Measurements from ENCODE around the gene POU2F2. TPM values are rescaled to one million over a fixed set of nuclear protein-coding genes. Genes with fewer than 3 reads are reported as not detected.

The POU2F2 gene
- total RNA-seq, 1 experiment from 2014 or later = 6.0 TPM

GRCh38 chr19:42078538-42079275 lies 53.5 kb downstream of the POU2F2 start:
- H3K27me3 Mint-ChIP-seq (ENCODE audit: low read depth) = no peaks in the 10 kb centered on the region
- H3K4me1 Mint-ChIP-seq = peaks cover 30% of the 10 kb centered on the region
- DNase-seq (ENCODE audit: low spot score) (no peak), ATAC-seq (no peak)
- H3K4me3 Mint-ChIP-seq = peak overlapping the region; percentile 93
- H3K9me3 Mint-ChIP-seq = no peaks in the 10 kb centered on the region
- TF ChIP-seq ZNF423 (CRISPR knock-in tag; IDR thresholded peaks at IDR 0.05) (no peak), NFATC4 (CRISPR knock-in tag; IDR thresholded peaks at IDR 0.05) (no peak), IRF1 (CRISPR knock-in tag; IDR thresholded peaks at IDR 0.05) (no peak), ZNF532 (CRISPR knock-in tag; IDR thresholded peaks at IDR 0.05; ENCODE audit: borderline replicate concordance) (no peak), MYBL2 (CRISPR knock-in tag; IDR thresholded peaks at IDR 0.05) (no peak), CTCF (IDR thresholded peaks at IDR 0.05) (no peak), FOXP1 (CRISPR knock-in tag; IDR thresholded peaks at IDR 0.05; ENCODE audit: borderline replicate concordance) (no peak), NFYB (CRISPR knock-in tag; conservative IDR thresholded peaks at IDR 0.05; ENCODE audit: low read depth) (no peak), SP1 (CRISPR knock-in tag; conservative IDR thresholded peaks at IDR 0.05) (no peak)
- TF ChIP-seq, protein P1, sequence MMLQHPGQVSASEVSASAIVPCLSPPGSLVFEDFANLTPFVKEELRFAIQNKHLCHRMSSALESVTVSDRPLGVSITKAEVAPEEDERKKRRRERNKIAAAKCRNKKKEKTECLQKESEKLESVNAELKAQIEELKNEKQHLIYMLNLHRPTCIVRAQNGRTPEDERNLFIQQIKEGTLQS (CRISPR knock-in tag; conservative IDR thresholded peaks at IDR 0.05) = no peak
- TF ChIP-seq, protein P2, sequence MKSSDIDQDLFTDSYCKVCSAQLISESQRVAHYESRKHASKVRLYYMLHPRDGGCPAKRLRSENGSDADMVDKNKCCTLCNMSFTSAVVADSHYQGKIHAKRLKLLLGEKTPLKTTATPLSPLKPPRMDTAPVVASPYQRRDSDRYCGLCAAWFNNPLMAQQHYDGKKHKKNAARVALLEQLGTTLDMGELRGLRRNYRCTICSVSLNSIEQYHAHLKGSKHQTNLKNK (CRISPR knock-in tag; IDR thresholded peaks at IDR 0.05) = no peak
- CTCF ChIA-PET = interaction anchor here (2.0 kb wide), 1 partner anchor 44 kb away, joined by 6 read pairs; no protein-coding TSS in a partner anchor
- peak overlapping the region; percentile 47 for H3K27ac Mint-ChIP-seq
- peaks cover 35% of the 10 kb centered on the region for H3K36me3 Mint-ChIP-seq
- POLR2A ChIA-PET = interaction anchor here (0.6 kb wide), 1 partner anchor 72 kb away, joined by 3 read pairs; no protein-coding TSS in a partner anchor

GRCh38 chr19:42078058-42078457 lies 54.2 kb downstream of the POU2F2 start:
- no peak for ATAC-seq
- TF ChIP-seq, protein P3, sequence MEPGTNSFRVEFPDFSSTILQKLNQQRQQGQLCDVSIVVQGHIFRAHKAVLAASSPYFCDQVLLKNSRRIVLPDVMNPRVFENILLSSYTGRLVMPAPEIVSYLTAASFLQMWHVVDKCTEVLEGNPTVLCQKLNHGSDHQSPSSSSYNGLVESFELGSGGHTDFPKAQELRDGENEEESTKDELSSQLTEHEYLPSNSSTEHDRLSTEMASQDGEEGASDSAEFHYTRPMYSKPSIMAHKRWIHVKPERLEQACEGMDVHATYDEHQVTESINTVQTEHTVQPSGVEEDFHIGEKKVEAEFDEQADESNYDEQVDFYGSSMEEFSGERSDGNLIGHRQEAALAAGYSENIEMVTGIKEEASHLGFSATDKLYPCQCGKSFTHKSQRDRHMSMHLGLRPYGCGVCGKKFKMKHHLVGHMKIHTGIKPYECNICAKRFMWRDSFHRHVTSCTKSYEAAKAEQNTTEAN (CRISPR knock-in tag; IDR thresholded peaks at IDR 0.05) = no peak
- TF ChIP-seq ZNF532 (CRISPR knock-in tag; IDR thresholded peaks at IDR 0.05; ENCODE audit: borderline replicate concordance) (no peak), NR2C2 (CRISPR knock-in tag; IDR thresholded peaks at IDR 0.05) (no peak), ELF4 (CRISPR knock-in tag; IDR thresholded peaks at IDR 0.05; ENCODE audit: low read depth) (no peak), NFE2L1 (CRISPR knock-in tag; IDR thresholded peaks at IDR 0.05) (no peak)
- H3K36me3 Mint-ChIP-seq = peaks cover 35% of the 10 kb centered on the region

More at GRCh38 chr19:42078058-42078457, 54.2 kb downstream of the POU2F2 start:
- no peaks in the 10 kb centered on the region for H3K27me3 Mint-ChIP-seq (ENCODE audit: low read depth)
- H3K9me3 Mint-ChIP-seq = no peaks in the 10 kb centered on the region
- peak overlapping the region; percentile 47 for H3K27ac Mint-ChIP-seq
- peaks cover 31% of the 10 kb centered on the region for H3K4me1 Mint-ChIP-seq
- CTCF ChIA-PET = interaction anchor here (2.0 kb wide), 1 partner anchor 43 kb away, joined by 6 read pairs; no protein-coding TSS in a partner anchor
- POLR2A ChIA-PET = no interaction called here
- no peak for DNase-seq (ENCODE audit: low spot score)
- peak overlapping the region; percentile 93 for H3K4me3 Mint-ChIP-seq

Measured in WTC11 (cell line).